ENCODE data around the gene SPDYC. TPM values are rescaled to one million over a fixed set of nuclear protein-coding genes. Genes with fewer than 3 reads are reported as not detected.

The SPDYC gene
- total RNA-seq, 1 donor from 2014 or later: not detected

- Mint-ChIP-seq H3K27ac (ENCODE audit: unreplicated experiment) (no peak overlapping the region), H3K27me3 (ENCODE audit: unreplicated experiment) (no peaks in the 10 kb centered on the region), H3K4me3 (ENCODE audit: unreplicated experiment) (no peak overlapping the region), H3K36me3 (ENCODE audit: unreplicated experiment) (no peaks in the 10 kb centered on the region), H3K4me1 (ENCODE audit: low read depth, unreplicated experiment) (no peaks in the 10 kb centered on the region), H3K9me3 (ENCODE audit: unreplicated experiment) (no peaks in the 10 kb centered on the region)
- no peak for TF ChIP-seq CTCF (IDR thresholded peaks at IDR 0.05; ENCODE audit: partially characterized antibody, unreplicated experiment)
- DNase-seq: no peak
These were observed 11.0 kb upstream of the SPDYC start for GRCh38 chr11:65159012-65159411.

- TF ChIP-seq CTCF (IDR thresholded peaks at IDR 0.05; ENCODE audit: partially characterized antibody, unreplicated experiment): no peak
- Mint-ChIP-seq H3K27me3 (ENCODE audit: unreplicated experiment) (no peaks in the 10 kb centered on the region), H3K4me3 (ENCODE audit: unreplicated experiment) (no peak overlapping the region), H3K27ac (ENCODE audit: unreplicated experiment) (no peak overlapping the region), H3K36me3 (ENCODE audit: unreplicated experiment) (no peaks in the 10 kb centered on the region), H3K9me3 (ENCODE audit: unreplicated experiment) (no peaks in the 10 kb centered on the region), H3K4me1 (ENCODE audit: low read depth, unreplicated experiment) (no peaks in the 10 kb centered on the region)
- DNase-seq: no peak
These were observed 9.4 kb upstream of the SPDYC start for GRCh38 chr11:65160643-65161042.

DNA sequence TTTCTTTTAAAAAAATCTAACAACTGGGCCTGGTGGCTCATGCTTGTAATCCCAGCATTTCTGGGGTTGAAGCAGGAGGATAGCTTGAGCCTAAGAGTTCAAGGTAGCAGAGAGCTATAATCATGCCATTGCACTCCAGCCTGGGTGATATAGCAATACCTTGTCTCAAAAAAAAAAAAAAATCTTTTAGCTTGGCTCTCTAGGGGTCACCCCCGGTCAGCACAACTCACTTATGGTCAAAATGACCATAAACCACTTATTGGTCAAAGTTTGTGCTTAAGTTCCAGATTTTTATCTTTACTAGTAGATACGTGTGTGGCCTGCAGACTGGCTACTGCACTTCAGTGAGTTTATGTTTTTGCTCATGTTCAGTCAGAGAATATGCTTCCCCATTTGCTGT, 6.3 kb upstream of the SPDYC start:
- no peak overlapping the region for H3K27ac Mint-ChIP-seq (ENCODE audit: unreplicated experiment)
- H3K36me3 Mint-ChIP-seq (ENCODE audit: unreplicated experiment): no peaks in the 10 kb centered on the region
- no peak for DNase-seq
- H3K9me3 Mint-ChIP-seq (ENCODE audit: unreplicated experiment): peaks cover 2% of the 10 kb centered on the region
- H3K27me3 Mint-ChIP-seq (ENCODE audit: unreplicated experiment): peaks cover 3% of the 10 kb centered on the region
- H3K4me1 Mint-ChIP-seq (ENCODE audit: low read depth, unreplicated experiment): no peaks in the 10 kb centered on the region
- TF ChIP-seq CTCF (IDR thresholded peaks at IDR 0.05; ENCODE audit: partially characterized antibody, unreplicated experiment): no peak
- no peak overlapping the region for H3K4me3 Mint-ChIP-seq (ENCODE audit: unreplicated experiment)

- TF ChIP-seq CTCF (IDR thresholded peaks at IDR 0.05; ENCODE audit: partially characterized antibody, unreplicated experiment): no peak
- DNase-seq: no peak
- Mint-ChIP-seq H3K4me3 (ENCODE audit: unreplicated experiment) (no peak overlapping the region), H3K27me3 (ENCODE audit: unreplicated experiment) (peaks cover 3% of the 10 kb centered on the region), H3K4me1 (ENCODE audit: low read depth, unreplicated experiment) (peaks cover 4% of the 10 kb centered on the region), H3K27ac (ENCODE audit: unreplicated experiment) (no peak overlapping the region), H3K9me3 (ENCODE audit: unreplicated experiment) (peaks cover 2% of the 10 kb centered on the region), H3K36me3 (ENCODE audit: unreplicated experiment) (no peaks in the 10 kb centered on the region)
These were observed 4.4 kb upstream of the SPDYC start for GRCh38 chr11:65165410-65166317.

DNA sequence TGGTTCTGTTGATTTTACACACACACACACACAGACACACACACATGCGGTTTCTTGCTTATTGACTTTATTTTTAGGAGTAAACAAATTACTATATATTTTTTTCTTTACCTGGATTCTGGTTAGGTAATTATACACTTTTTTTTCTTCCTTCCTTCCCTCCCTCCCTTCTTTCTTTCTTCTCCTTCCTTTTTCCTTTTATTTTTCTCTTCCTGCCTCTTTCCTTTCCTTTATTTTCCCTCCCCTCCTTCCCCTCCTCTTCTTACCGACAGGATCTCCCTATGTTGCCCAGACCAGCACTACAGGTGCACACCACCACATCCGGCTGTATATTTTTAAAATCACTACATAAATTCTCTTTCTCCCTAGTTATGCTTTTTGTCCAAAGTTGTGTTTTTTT, 3.1 kb upstream of the SPDYC start:
- Mint-ChIP-seq H3K27me3 (ENCODE audit: unreplicated experiment) (peaks cover 3% of the 10 kb centered on the region), H3K36me3 (ENCODE audit: unreplicated experiment) (no peaks in the 10 kb centered on the region), H3K4me3 (ENCODE audit: unreplicated experiment) (no peak overlapping the region), H3K4me1 (ENCODE audit: low read depth, unreplicated experiment) (peaks cover 4% of the 10 kb centered on the region), H3K9me3 (ENCODE audit: unreplicated experiment) (peaks cover 2% of the 10 kb centered on the region), H3K27ac (ENCODE audit: unreplicated experiment) (no peak overlapping the region)
- no peak for DNase-seq
- TF ChIP-seq CTCF (IDR thresholded peaks at IDR 0.05; ENCODE audit: partially characterized antibody, unreplicated experiment): no peak

Data from glutamatergic neuron (in vitro differentiated cells).